K562 (cell line): ENCODE measurements around the gene HCCS. TPM values are rescaled to one million over a fixed set of nuclear protein-coding genes. Genes with fewer than 3 reads are reported as not detected.

Experiments used
- ATF4 ChIP-seq: fragments of 450-650 bp; formaldehyde crosslinking; IDR thresholded peaks from 2 replicates; pipeline ENCODE4 v1.4.0; 2022; ENCODE audit warnings: mild to moderate bottlenecking, moderate library complexity
- CHD7 ChIP-seq: fragments of 200-600 bp; sonication (generic); IDR thresholded peaks from one replicate; pipeline ENCODE4 v1.6.1; 2012; ENCODE audit warnings: mild to moderate bottlenecking, low read depth, low read length, inconsistent platforms
- FUS ChIP-seq: fragments of 200-400 bp; formaldehyde crosslinking; optimal IDR thresholded peaks from 2 replicates; pipeline ENCODE3; 2017; ENCODE audit warnings: low read depth, low read length
- MLX ChIP-seq, 2 experiments: fragments of 450-650 bp in 1 of 2; sonication (generic) in 1 of 2; formaldehyde crosslinking; conservative IDR thresholded peaks; 2 replicates each; pipeline versions ENCODE4 v1.4.0 to v1.8.1; 2020 to 2022; ENCODE audit warnings: mild to moderate bottlenecking in 1 of 2, missing genetic modification reagents in 1 of 2
- PHF21A ChIP-seq: fragments of 450-650 bp; IDR thresholded peaks from 2 replicates; pipeline ENCODE4 v1.6.1; 2017; ENCODE audit warnings: low read depth, borderline replicate concordance
- SOX6 ChIP-seq: fragments of 450-650 bp; IDR thresholded peaks from 2 replicates; pipeline ENCODE4 v1.6.1; 2014; ENCODE audit warnings: mild to moderate bottlenecking
- ZFP1 ChIP-seq: fragments of 450-650 bp; formaldehyde crosslinking; IDR thresholded peaks from 2 replicates; pipeline ENCODE4 v1.4.0; 2020; ENCODE audit warnings: mild to moderate bottlenecking, mixed read lengths
- ZNF77 ChIP-seq: fragments of 250-450 bp; sonication (Bioruptor Pico); IDR thresholded peaks from 2 replicates; pipeline ENCODE4 v1.5.0; 2020
- polyA plus RNA-seq, 8 experiments: library from polyadenylated mRNA; depleted of rRNA in 4 of 8; stranded (reverse) in 5 of 8; unstranded in 3 of 8; fragments of >200 nt; fragmentation: Nextera tagmentation in 2 of 8; fragmentation: Illumina TruSeq in 1 of 8; extraction: Ambion mirVana in 2 of 8; extraction: Trizol in 1 of 8; gene quantifications; 2 replicates each; pipeline versions ENCODE4 v1.2.1 to v1.2.3, GENCODE V29; 2011 to 2014; ENCODE audit warnings: inconsistent platforms in 1 of 8, missing spikeins in 1 of 8
- total RNA-seq, 7 experiments: library from RNA; depleted of rRNA in 6 of 7; stranded (reverse); fragments of >200 nt in 6 of 7; fragmentation: Illumina TruSeq in 2 of 7; extraction: Trizol in 2 of 7; gene quantifications; 2 replicates each; pipeline versions ENCODE4 v1.2.1 to v1.2.3, GENCODE V29; 2011 to 2021; ENCODE audit warnings: low replicate concordance in 1 of 7

HCCS gene
- total and polyA plus RNA-seq, 9 of the 15 experiments (the other 6 are each of a cell fraction or from before 2014, with no cell fraction given): 22.9 to 81.5 (median 66.9) TPM

GRCh38 chrX:11103006-11103405 is 8.1 kb upstream of the HCCS start (continued):
- TF ChIP-seq CHD7: no peak
- TF ChIP-seq FUS: no peak
- no peak for TF ChIP-seq MLX (CRISPR knock-in tag; conservative IDR thresholded peaks at IDR 0.05)
- no peak for TF ChIP-seq ATF4 (CRISPR knock-in tag)
- TF ChIP-seq SOX6: no peak
- TF ChIP-seq ZNF77 (CRISPR knock-in tag): no peak
- TF ChIP-seq PHF21A: no peak
- TF ChIP-seq ZFP1 (CRISPR knock-in tag): no peak
